GM12874 (cell line): ENCODE data around the gene TPD52L1.

Source experiments
- TF ChIP-seq, protein P1 (sequence below): IDR thresholded peaks from 2 replicates; pipeline ENCODE4 v1.5.1; 2011; ENCODE audit warnings: low read depth, mild to moderate bottlenecking, control low read depth, low read length, moderate library complexity; ENCODE audit not compliant: insufficient read depth

TPD52L1 gene

DNA sequence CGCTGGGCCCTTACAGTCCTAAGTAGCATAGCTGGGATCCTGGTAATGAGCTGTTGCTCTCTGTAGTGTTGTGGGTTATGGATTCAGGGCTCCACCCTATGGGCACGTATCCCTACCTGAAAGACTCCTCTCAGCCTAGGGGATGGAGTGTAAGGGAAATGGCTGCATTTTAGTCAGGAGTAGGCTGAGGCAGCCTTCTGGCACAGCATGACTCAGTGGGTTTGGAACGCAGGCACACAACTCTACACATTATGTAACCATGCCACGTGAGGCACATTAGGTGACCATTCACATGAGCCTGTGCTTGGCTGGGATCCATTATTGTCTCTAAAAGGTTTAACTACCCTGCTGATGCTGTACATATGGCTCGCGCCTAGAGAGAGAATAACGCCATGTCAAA lies 120.4 kb downstream of the TPD52L1 start:
- TF ChIP-seq, protein P1, sequence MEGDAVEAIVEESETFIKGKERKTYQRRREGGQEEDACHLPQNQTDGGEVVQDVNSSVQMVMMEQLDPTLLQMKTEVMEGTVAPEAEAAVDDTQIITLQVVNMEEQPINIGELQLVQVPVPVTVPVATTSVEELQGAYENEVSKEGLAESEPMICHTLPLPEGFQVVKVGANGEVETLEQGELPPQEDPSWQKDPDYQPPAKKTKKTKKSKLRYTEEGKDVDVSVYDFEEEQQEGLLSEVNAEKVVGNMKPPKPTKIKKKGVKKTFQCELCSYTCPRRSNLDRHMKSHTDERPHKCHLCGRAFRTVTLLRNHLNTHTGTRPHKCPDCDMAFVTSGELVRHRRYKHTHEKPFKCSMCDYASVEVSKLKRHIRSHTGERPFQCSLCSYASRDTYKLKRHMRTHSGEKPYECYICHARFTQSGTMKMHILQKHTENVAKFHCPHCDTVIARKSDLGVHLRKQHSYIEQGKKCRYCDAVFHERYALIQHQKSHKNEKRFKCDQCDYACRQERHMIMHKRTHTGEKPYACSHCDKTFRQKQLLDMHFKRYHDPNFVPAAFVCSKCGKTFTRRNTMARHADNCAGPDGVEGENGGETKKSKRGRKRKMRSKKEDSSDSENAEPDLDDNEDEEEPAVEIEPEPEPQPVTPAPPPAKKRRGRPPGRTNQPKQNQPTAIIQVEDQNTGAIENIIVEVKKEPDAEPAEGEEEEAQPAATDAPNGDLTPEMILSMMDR: no peak

DNA sequence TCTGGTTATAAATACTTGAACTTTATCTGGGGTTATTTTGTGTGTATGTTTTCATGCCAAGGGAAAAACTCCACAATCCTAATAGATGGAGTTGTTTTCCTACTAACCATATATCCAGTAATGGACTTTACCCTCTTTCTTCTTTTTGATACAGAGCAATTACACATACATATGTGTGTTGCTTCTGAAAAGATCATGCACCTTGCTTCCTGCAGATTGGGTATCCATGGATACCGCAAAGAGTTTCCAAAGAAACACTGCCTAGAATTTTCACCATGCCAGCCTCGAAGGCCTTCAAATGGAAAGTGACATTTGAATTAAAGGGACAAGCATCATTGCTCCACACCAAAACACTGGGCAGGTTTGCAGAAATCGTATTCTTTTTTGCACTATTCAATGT lies 121.4 kb downstream of the TPD52L1 start:
- TF ChIP-seq, protein P1: no peak

DNA sequence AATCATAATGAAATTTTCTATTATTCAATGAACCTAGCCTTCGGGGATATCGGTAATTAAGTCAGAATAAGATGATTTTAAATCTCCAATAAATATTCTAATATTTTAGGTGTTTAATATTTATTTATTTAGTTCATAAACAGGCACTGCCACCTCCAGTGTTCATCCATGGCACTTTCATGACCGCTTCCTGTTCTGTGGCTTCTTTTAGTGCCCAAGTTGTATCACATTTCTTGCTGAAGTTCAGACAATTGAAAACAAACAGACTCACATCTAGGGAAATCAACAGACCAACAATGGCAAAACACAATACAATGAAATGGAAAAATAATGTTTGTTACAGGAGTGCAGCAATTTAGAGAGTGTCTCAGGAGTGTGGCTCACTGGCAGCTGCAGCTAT lies 122.2 kb downstream of the TPD52L1 start:
- TF ChIP-seq, protein P1: no peak

DNA sequence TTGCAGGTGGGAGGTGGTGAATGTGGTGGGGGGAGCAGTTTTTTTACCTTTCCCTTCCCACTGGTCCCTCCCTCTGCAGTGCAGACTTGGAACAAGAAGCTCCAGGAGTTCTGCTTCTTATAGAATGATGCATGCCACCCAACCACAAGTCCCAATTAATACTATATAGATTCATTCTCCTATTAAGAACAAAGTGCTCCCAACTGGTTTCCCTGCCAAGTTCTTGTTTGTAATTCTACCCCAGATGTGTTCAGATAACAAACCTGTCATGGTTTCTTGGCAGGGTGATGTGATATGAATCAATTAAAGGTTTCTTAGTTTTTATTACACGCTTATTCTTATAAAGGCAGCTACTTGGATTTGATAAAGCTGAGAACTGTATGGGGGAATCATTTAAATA lies 124.3 kb downstream of the TPD52L1 start:
- TF ChIP-seq, protein P1: no peak

DNA sequence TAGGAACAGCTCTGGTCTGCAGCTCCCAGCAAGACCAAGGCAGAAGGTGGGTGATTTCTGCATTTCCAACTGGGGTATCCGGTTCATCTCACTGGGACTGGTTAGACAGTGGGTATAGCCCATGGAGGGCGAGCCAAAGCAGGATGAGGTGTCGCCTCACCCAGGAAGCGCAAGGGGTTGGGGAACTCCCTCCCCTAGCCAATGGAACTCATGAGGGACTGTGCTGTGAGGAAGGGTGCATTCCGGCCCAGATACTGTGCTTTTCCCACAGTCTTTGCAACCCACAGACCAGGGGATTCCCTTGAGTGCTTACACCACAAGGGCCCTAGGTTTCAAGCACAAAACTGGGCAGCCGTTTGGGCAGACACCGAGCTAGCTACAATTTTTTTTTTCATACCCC lies 126.4 kb downstream of the TPD52L1 start:
- TF ChIP-seq, protein P1: no peak

DNA sequence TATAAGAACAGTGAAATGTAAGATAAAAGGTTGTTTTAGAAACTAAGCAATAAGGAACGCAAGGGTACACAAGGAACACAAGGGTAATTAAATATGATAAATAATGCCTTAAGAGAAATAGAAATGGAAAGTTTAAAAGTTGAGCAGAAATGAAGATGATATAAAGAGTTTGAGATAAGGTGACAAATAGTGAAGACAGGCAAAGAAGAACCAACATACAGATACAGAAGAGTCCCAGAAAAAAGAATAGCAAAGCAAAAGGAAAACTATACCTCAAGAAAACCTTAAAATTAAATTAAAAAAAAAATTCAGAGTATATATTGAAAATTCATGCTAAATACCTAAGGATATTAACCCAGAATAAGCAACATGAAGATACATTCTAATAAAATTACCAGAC lies 131.8 kb downstream of the TPD52L1 start:
- TF ChIP-seq, protein P1: no peak

DNA sequence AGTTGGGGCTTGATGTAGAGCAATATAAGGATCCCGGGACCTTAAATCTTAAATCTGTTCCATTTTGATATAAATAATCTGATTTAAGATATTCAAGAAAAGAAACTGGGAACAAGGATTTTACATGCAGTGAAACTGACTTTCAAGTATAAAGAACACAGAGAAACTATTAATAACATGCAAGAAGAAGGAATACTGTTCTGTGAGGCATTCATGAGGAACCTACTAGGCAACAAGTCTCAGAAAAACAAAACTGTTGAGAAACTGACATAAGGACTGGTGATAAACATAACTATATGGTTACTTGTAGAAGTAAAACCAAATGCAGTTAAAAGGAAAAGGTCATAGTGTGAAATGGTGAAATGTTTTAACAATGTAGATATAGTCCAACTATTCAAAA lies 132.4 kb downstream of the TPD52L1 start:
- TF ChIP-seq, protein P1: no peak

DNA sequence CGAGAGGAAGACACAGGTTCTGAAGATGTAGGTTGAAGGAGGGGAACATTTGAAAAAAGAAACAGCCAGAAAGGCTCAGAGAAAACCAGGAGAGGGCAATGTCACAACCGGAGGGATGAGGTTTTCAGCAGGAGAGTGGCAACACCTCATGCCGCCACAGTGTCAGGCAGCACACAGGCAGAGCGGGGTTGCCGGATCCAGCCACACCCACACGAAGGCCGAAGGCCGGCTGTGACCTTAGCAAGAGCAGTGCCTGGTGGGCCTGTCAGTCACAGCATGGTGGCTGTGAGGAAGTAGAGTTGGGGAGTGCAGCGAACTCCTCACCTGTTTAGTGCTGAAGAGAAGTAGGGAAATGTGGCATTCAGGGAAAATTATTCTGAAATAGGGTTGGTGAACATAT lies 134.1 kb downstream of the TPD52L1 start:
- TF ChIP-seq, protein P1: no peak
